Activated naive CD8-positive, alpha-beta T cell (primary cell): ENCODE data around the gene KRT74.

ENCODE experiments used
- H3K27ac Mint-ChIP-seq: one replicate; pipeline ENCODE4 v1.8.0; 2021; ENCODE audit warnings: mixed read lengths
- H3K27me3 Mint-ChIP-seq: one replicate; pipeline ENCODE4 v1.8.0; 2021; ENCODE audit warnings: mixed read lengths
- H3K36me3 Mint-ChIP-seq: one replicate; pipeline ENCODE4 v1.8.0; 2021; ENCODE audit warnings: mixed read lengths
- H3K4me1 Mint-ChIP-seq: one replicate; pipeline ENCODE4 v1.8.0; 2021; ENCODE audit warnings: low read depth, mixed read lengths
- H3K4me3 Mint-ChIP-seq: one replicate; pipeline ENCODE4 v1.8.0; 2021; ENCODE audit warnings: mild to moderate bottlenecking, mixed read lengths
- H3K9me3 Mint-ChIP-seq: one replicate; pipeline ENCODE4 v1.8.0; 2021; ENCODE audit warnings: low read depth, mixed read lengths

Gene KRT74

DNA sequence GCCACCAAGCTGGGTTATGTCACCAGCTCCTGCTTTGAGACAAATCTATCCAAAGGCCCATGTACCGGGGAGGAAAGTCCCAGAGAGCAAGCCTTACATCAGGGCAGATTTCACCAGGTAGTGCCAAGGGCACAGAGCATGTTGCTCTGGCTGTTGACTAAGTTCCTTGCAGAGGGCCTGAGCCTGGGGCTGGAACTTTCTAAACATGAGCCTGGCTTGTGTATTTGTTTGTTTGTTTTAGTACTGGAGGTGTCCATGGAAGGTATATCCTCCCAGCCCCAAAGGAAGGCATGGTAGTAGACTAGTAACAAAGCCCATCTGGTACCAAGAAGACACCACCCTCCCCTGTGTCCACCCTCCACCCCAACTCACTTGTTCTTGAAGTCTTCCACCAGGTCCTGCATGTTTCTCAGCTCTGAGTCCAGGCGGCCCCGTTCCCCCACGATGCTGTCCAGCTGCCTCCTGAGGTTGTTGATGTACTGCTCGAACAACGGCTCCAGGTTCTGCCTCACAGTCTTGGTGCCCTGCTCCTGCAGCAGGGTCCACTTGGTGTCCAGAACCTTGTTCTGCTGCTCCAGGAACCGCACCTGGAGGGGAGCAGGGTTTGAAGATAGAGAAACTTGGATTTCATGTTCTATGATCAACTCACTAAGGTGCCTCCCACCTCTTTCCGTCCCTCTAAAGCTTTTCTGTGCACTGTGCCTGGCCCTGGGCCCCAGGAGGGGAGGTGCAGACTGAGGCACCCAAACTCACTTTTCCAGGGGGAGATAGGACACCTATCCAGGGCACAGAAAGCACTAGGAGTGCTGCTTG lies 54.9 kb downstream of the KRT74 start:
- Mint-ChIP-seq H3K4me1 (no peaks in the 10 kb centered on the region), H3K27me3 (peaks cover 4% of the 10 kb centered on the region), H3K36me3 (no peaks in the 10 kb centered on the region), H3K9me3 (no peaks in the 10 kb centered on the region), H3K4me3 (no peak overlapping the region), H3K27ac (no peak overlapping the region)

DNA sequence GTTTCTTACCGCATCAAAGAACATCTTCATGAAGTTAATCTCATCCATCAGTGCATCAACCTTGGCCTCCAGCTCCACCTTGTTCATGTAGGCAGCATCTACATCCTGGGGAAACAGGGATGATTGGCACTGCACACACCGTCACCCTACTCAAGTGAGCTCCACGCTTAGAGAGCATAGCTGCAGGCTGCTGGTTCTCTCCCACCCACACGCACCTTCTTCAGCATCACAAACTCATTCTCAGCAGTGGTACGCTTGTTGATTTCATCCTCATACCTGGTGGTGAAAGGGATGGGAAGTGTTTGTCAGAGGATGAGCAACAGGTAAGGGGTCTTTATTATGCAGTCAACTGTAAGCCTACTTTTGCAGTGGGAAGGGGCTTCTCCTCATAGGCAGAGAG lies 55.8 kb downstream of the KRT74 start:
- H3K4me1 Mint-ChIP-seq, result no peaks in the 10 kb centered on the region
- H3K36me3 Mint-ChIP-seq, result no peaks in the 10 kb centered on the region
- H3K27me3 Mint-ChIP-seq, result peaks cover 4% of the 10 kb centered on the region
- no peak overlapping the region for H3K4me3 Mint-ChIP-seq
- no peaks in the 10 kb centered on the region for H3K9me3 Mint-ChIP-seq
- no peak overlapping the region for H3K27ac Mint-ChIP-seq

GRCh38 chr12:52517005-52517835 lies 56.4 kb downstream of the KRT74 start:
- Mint-ChIP-seq H3K27me3 (peaks cover 4% of the 10 kb centered on the region), H3K9me3 (no peaks in the 10 kb centered on the region), H3K36me3 (no peaks in the 10 kb centered on the region), H3K4me1 (no peaks in the 10 kb centered on the region), H3K27ac (no peak overlapping the region), H3K4me3 (no peak overlapping the region)

DNA sequence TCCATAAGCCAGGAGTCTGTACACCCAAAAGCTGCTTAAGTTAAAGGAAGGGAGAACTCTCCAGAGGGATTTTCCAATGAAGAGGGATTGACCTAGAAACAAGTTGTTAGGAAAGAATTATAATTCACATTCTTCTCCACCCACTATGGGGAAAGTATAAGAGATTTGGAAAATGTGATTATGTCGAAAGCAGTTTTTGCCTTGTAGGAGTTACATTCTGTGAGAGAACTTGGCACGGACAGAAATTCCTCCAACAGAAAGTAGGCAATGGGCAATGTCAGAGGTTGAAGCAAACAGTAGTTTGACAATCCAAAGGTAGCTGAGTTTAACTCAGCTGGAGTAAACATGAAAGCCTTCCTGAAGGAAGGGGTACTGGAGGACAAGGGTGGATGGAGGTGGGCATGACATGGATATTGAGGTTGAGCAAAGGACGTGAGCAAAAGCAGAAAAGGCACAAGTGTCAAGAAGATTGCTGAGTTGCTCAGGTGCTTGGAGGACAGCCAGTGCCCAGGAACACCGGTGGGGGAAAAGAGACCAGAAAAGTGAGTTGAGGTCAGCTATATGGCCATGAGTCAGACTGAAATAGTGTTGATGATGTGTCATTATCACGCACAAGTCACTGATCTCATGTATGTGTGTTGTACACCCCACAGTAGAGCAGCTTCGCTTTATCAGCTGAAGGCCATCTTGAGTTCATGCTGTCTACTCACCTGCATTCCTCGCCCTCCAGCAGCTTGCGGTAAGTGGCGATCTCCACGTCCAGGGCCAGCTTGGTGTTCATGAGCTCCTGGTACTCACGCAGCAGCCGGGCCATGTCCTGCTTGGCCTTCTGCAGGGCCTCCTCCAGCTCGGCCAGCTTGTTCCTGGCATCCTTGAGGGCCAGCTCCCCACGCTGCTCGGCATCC lies 57.5 kb downstream of the KRT74 start:
- Mint-ChIP-seq H3K4me3 (no peak overlapping the region), H3K36me3 (no peaks in the 10 kb centered on the region), H3K9me3 (no peaks in the 10 kb centered on the region), H3K27me3 (peaks cover 4% of the 10 kb centered on the region), H3K4me1 (no peaks in the 10 kb centered on the region), H3K27ac (no peak overlapping the region)
